Kidney (tissue), 14 donors: ENCODE results near the gene ACOX3. TPM values are rescaled to one million over a fixed set of nuclear protein-coding genes. Genes with fewer than 3 reads are reported as not detected.

Experiments
- DNase-seq, 5 donors: peaks; one replicate each; pipeline ENCODE4 v3.0.0-alpha.2; 2013 to 2020
- FAIRE-seq: peaks from 2 replicates; lab custom pipeline; 2012; peaks lifted over from hg19 to GRCh38; lab: Jason Lieb, UNC
- H3K27ac ChIP-seq, 2 donors: one replicate each; pipeline ENCODE4 v1.7.0; 2013; ENCODE audit warnings: low read depth in 2 of 2, low read length in 2 of 2, inconsistent platforms in 1 of 2
- H3K27me3 ChIP-seq: one replicate; pipeline ENCODE4 v1.7.1; 2013; ENCODE audit warnings: low read length, inconsistent platforms; ENCODE audit not compliant: control insufficient read depth, insufficient read depth
- H3K36me3 ChIP-seq, 3 donors: one replicate each; pipeline versions ENCODE4 v1.7.0 to v1.7.1; 2013; ENCODE audit warnings: low read length in 3 of 3, control low read depth in 1 of 3, inconsistent platforms in 1 of 3; ENCODE audit not compliant: insufficient read depth in 3 of 3, control insufficient read depth in 2 of 3
- H3K4me1 ChIP-seq, 3 donors: one replicate each; pipeline versions ENCODE4 v1.7.0 to v1.7.1; 2013; ENCODE audit warnings: low read length in 3 of 3, inconsistent platforms in 1 of 3, low read depth in 1 of 3; ENCODE audit not compliant: control insufficient read depth in 2 of 3, insufficient read depth in 2 of 3
- H3K4me3 ChIP-seq, 3 donors: one replicate each; pipeline versions ENCODE4 v1.7.0 to v1.8.1; 2013; ENCODE audit warnings: low read length in 3 of 3, control low read depth in 1 of 3, inconsistent platforms in 1 of 3
- H3K9ac ChIP-seq, 3 donors: one replicate each; pipeline versions ENCODE4 v1.7.0 to v1.7.1; 2013; ENCODE audit warnings: low read length in 3 of 3, control low read depth in 1 of 3, inconsistent platforms in 1 of 3
- H3K9me3 ChIP-seq, 3 donors: one replicate each; pipeline versions ENCODE4 v1.7.0 to v1.7.1; 2013; ENCODE audit warnings: low read length in 3 of 3, control low read depth in 1 of 3, inconsistent platforms in 1 of 3; ENCODE audit not compliant: control insufficient read depth in 2 of 3, insufficient read depth in 1 of 3
- CTCF ChIP-seq: IDR thresholded peaks from 3 replicates; pipeline ENCODE4 v1.5.1; 2012; ENCODE audit warnings: mild to moderate bottlenecking, moderate library complexity, borderline replicate concordance; ENCODE audit not compliant: insufficient read depth; ENCODE audit errors: extremely low read depth
- intact Hi-C: fragments of 100-400 bp; cut with DNase I; formaldehyde crosslinking; loops from one replicate; pipeline ENCODE4 v1.11.1; 2022
- polyA plus RNA-seq: library from polyadenylated mRNA; stranded (reverse); fragments of 350-450 nt; fragmentation: Illumina TruSeq; extraction: RNeasy Lipid Tissue Mini Kit (QIAGEN cat#74804); gene quantifications from one replicate; pipeline ENCODE4 v1.2.3, GENCODE V29; 2014; ENCODE audit warnings: low read depth, low replicate concordance; ENCODE audit not compliant: insufficient read depth
- total RNA-seq: library from RNA; stranded (reverse); fragmentation: NEBNext Ultra II Directional; extraction: Animal tissue kit (Norgen Biotek cat#: 25700); gene quantifications from one replicate; pipeline ENCODE4 v1.2.1, GENCODE V29; 2021
- donor health status: control.
- donor health status: control.
- donor health status: control.
- donor health status: control.
- donor health status: control.
- donor health status: DM: yes; HTN: yes; CAD: no.
- donor health status: Normal renal cell carcinoma (clear cell type).

The ACOX3 gene
- total and polyA plus RNA-seq, 2 donors from 2014 or later: 10.1 to 21.7 TPM

GRCh38 chr4:8353158-8353669, 87.3 kb downstream of the ACOX3 start:
- Histone ChIP-seq H3K4me1 (peaks cover 0 to 2% (median 0%) of the 10 kb centered on the region in 3 donors), H3K27me3 (no peaks in the 10 kb centered on the region), H3K9me3 (no peaks in the 10 kb centered on the region), H3K36me3 (no peaks in the 10 kb centered on the region), H3K9ac (no peak overlapping the region), H3K27ac (no peak overlapping the region), H3K4me3 (no peak overlapping the region)
- DNase-seq: no peak
- TF ChIP-seq CTCF: no peak
- intact Hi-C loops: no loop called here
- FAIRE-seq: no peak

GRCh38 chr4:8352368-8353157, 88.0 kb downstream of the ACOX3 start:
- H3K36me3 ChIP-seq: no peaks in the 10 kb centered on the region
- H3K9me3 ChIP-seq: no peaks in the 10 kb centered on the region
- no peak overlapping the region for H3K9ac ChIP-seq
- peaks cover 0 to 2% (median 0%) of the 10 kb centered on the region in 3 donors for H3K4me1 ChIP-seq
- FAIRE-seq (no peak), DNase-seq (peak in 2 of 5 donors; percentile 42 to 61)
- no peak for TF ChIP-seq CTCF
- no peak overlapping the region for H3K4me3 ChIP-seq
- H3K27ac ChIP-seq: no peak overlapping the region
- intact Hi-C loops: no loop called here
- no peaks in the 10 kb centered on the region for H3K27me3 ChIP-seq

- Histone ChIP-seq H3K9ac (no peak overlapping the region), H3K9me3 (no peaks in the 10 kb centered on the region), H3K27me3 (no peaks in the 10 kb centered on the region), H3K27ac (no peak overlapping the region), H3K4me1 (peaks cover 0 to 2% (median 0%) of the 10 kb centered on the region in 3 donors), H3K36me3 (no peaks in the 10 kb centered on the region), H3K4me3 (no peak overlapping the region)
- TF ChIP-seq CTCF: no peak
- intact Hi-C loops: no loop called here
- FAIRE-seq (no peak), DNase-seq (peak in 4 of 5 donors; percentile 61 to 92 (median 84))
Observed at GRCh38 chr4:8351931-8352367, 88.6 kb downstream of the ACOX3 start.
